ENCODE data around the gene MACROD1. TPM values are rescaled to one million over a fixed set of nuclear protein-coding genes. Genes with fewer than 3 reads are reported as not detected.

The MACROD1 gene
- total RNA-seq, 2 experiments from 2014 or later = 6.0 to 6.3 TPM

DNA sequence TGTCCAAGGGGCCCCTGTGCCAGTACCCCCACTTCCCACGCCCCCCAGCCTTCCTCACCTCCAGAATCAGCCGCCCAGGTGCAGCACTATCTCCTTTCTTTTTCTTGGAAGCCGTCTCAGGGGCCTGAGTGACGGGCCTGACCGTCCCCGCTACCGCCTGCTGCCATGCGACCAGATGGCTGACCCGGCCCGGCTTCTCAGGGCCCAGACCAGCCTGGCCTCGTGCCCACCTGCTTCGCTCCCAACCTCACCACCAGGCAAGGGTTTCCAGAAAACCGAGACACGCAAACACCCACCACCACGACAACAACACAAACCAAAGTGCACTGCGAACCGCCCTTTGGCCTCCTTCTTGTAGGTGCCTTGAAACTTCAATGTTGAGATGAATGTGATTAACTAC, 39.1 kb downstream of the MACROD1 start:
- ChIA-PET POLR2A (no interaction called here), CTCF (no interaction called here)
- Mint-ChIP-seq H3K9me3 (no peaks in the 10 kb centered on the region), H3K27ac (no peak overlapping the region), H3K27me3 (no peaks in the 10 kb centered on the region), H3K36me3 (ENCODE audit: low read depth) (no peaks in the 10 kb centered on the region), H3K4me1 (ENCODE audit: low read depth) (no peaks in the 10 kb centered on the region), H3K4me3 (no peak overlapping the region)
- intact Hi-C loops (cut with DNase I, micrococcal nuclease) = no loop called here
- ATAC-seq (ENCODE audit: poor library complexity) = no peak
- DNase-seq = no peak
- H3K36me3 ChIP-seq (ENCODE audit: insufficient read depth, low read length) = no peaks in the 10 kb centered on the region
- H3K4me3 ChIP-seq (ENCODE audit: low read length) = no peak overlapping the region
- H3K27me3 ChIP-seq (ENCODE audit: control insufficient read depth in 1 of 2, insufficient read depth in 2 of 2, low read length in 2 of 2) = no peaks in the 10 kb centered on the region
- peaks cover 6% of the 10 kb centered on the region for H3K4me1 ChIP-seq (ENCODE audit: insufficient read depth, low read length)
- TF ChIP-seq, protein P1, sequence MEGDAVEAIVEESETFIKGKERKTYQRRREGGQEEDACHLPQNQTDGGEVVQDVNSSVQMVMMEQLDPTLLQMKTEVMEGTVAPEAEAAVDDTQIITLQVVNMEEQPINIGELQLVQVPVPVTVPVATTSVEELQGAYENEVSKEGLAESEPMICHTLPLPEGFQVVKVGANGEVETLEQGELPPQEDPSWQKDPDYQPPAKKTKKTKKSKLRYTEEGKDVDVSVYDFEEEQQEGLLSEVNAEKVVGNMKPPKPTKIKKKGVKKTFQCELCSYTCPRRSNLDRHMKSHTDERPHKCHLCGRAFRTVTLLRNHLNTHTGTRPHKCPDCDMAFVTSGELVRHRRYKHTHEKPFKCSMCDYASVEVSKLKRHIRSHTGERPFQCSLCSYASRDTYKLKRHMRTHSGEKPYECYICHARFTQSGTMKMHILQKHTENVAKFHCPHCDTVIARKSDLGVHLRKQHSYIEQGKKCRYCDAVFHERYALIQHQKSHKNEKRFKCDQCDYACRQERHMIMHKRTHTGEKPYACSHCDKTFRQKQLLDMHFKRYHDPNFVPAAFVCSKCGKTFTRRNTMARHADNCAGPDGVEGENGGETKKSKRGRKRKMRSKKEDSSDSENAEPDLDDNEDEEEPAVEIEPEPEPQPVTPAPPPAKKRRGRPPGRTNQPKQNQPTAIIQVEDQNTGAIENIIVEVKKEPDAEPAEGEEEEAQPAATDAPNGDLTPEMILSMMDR (IDR thresholded peaks at IDR 0.05) = no peak
- no peaks in the 10 kb centered on the region for H3K9me3 ChIP-seq (ENCODE audit: control insufficient read depth in 1 of 2, insufficient read depth in 1 of 2, low read length in 2 of 2)
- no peak overlapping the region for H3K27ac ChIP-seq (ENCODE audit: low read depth in 1 of 2, low read length in 2 of 2)

DNA sequence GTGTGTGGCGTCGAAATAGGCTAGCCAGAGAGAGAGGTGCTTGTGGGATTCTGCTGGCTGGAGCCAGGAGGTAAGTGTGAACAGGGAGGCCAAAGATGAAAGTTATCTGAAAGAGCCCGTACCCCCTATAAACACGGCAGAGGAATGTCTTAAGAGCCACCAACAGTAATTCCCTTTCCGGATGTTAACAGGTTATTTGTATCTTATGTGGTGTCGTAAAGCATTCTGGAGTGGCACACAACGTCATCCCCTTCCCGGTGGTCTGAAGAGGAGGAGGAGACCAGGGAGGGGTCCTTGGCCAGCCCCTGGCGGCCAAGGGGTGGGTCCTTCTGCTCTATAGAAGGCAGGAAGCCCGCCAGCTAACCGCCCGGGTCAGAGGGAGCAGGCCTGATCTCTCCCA, 39.5 kb downstream of the MACROD1 start:
- no peak for ATAC-seq (ENCODE audit: poor library complexity)
- Histone ChIP-seq H3K27ac (ENCODE audit: low read depth in 1 of 2, low read length in 2 of 2) (no peak overlapping the region), H3K4me1 (ENCODE audit: insufficient read depth, low read length) (peaks cover 6% of the 10 kb centered on the region), H3K27me3 (ENCODE audit: control insufficient read depth in 1 of 2, insufficient read depth in 2 of 2, low read length in 2 of 2) (no peaks in the 10 kb centered on the region), H3K9me3 (ENCODE audit: control insufficient read depth in 1 of 2, insufficient read depth in 1 of 2, low read length in 2 of 2) (no peaks in the 10 kb centered on the region), H3K4me3 (ENCODE audit: low read length) (no peak overlapping the region), H3K36me3 (ENCODE audit: insufficient read depth, low read length) (no peaks in the 10 kb centered on the region)
- DNase-seq = no peak
- Mint-ChIP-seq H3K4me1 (ENCODE audit: low read depth) (no peaks in the 10 kb centered on the region), H3K36me3 (ENCODE audit: low read depth) (no peaks in the 10 kb centered on the region), H3K4me3 (no peak overlapping the region), H3K9me3 (no peaks in the 10 kb centered on the region), H3K27ac (no peak overlapping the region), H3K27me3 (no peaks in the 10 kb centered on the region)
- ChIA-PET POLR2A (no interaction called here), CTCF (no interaction called here)
- TF ChIP-seq, protein P1 (IDR thresholded peaks at IDR 0.05) = no peak
- intact Hi-C loops (cut with DNase I, micrococcal nuclease) = no loop called here

DNA sequence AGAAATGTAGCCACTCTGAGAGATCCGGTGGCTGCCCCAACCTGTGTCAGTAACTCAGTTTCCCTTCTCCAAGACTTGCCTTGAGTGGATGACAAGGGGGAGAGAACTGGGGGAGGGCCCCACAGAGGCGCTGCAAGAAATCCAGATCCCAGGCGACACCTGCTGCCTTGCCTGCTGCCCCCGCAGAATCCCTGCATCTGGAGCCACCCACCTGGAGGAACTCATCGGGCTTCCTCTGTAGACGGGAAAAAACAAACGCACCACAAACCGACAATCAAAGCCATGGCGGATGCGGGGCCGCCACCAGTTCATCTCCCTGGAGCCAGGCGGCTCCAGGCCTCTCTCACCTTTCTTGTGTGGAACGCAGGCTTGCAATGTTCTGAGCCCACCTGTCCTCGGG, 40.2 kb downstream of the MACROD1 start:
- no peak overlapping the region for H3K4me3 Mint-ChIP-seq
- H3K4me1 ChIP-seq (ENCODE audit: insufficient read depth, low read length) = peaks cover 6% of the 10 kb centered on the region
- no peaks in the 10 kb centered on the region for H3K36me3 ChIP-seq (ENCODE audit: insufficient read depth, low read length)
- TF ChIP-seq, protein P1 (IDR thresholded peaks at IDR 0.05) = no peak
- DNase-seq = no peak
- no peak overlapping the region for H3K27ac ChIP-seq (ENCODE audit: low read depth in 1 of 2, low read length in 2 of 2)
- no peak overlapping the region for H3K4me3 ChIP-seq (ENCODE audit: low read length)
- CTCF ChIA-PET = no interaction called here
- H3K4me1 Mint-ChIP-seq (ENCODE audit: low read depth) = no peaks in the 10 kb centered on the region
- no peaks in the 10 kb centered on the region for H3K27me3 Mint-ChIP-seq
- no peaks in the 10 kb centered on the region for H3K9me3 ChIP-seq (ENCODE audit: control insufficient read depth in 1 of 2, insufficient read depth in 1 of 2, low read length in 2 of 2)
- H3K27me3 ChIP-seq (ENCODE audit: control insufficient read depth in 1 of 2, insufficient read depth in 2 of 2, low read length in 2 of 2) = no peaks in the 10 kb centered on the region
- H3K27ac Mint-ChIP-seq = no peak overlapping the region
- POLR2A ChIA-PET = no interaction called here
- H3K9me3 Mint-ChIP-seq = no peaks in the 10 kb centered on the region
- intact Hi-C loops (cut with DNase I, micrococcal nuclease) = no loop called here
- ATAC-seq (ENCODE audit: poor library complexity) = no peak
- H3K36me3 Mint-ChIP-seq (ENCODE audit: low read depth) = no peaks in the 10 kb centered on the region
